GM13976 (cell line): ENCODE data around the gene WWOX.

Source experiments
- DNase-seq: peaks from one replicate; pipeline ENCODE4 v3.0.0; 2012; ENCODE audit warnings: low spot score
- in situ Hi-C: fragments of 300-500 bp; cut with MboI; formaldehyde crosslinking; loops from one replicate; pipeline ENCODE4 v1.12.0; 2022; ENCODE audit warnings: low sequenced_read_pairs, mixed read lengths, inconsistent platforms; ENCODE audit not compliant: unreplicated experiment
- TF ChIP-seq, protein P1 (sequence below): IDR thresholded peaks from 2 replicates; pipeline ENCODE4 v1.5.1; 2012; ENCODE audit warnings: borderline replicate concordance, mild to moderate bottlenecking; ENCODE audit not compliant: insufficient read depth; ENCODE audit errors: extremely low read depth, missing control alignments, control extremely low read depth

Gene WWOX

DNA sequence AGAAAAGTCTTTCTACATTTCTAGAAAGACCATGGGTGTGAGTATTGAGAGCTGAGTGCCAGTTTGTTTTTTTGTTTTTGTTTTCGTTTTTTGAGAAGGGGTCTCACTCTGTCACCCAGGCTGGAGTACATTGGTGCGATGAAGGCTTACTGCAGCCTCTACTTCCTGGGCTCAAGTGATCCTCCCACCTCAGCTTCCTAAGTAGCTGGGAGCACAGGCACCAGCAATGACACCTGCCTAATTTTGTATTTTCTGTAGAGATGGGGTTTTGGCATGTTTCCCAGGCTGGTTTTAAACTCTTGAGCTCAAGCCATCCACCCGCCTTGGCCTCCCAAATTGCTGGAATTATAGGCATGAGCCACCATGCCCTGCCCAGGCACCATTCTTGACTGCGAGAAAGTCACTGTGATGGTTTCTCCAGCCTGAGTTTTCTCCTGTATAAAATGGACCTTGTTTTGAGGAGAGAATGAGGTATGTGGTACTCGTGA is 827.3 kb downstream of the WWOX start:
- no peak for DNase-seq
- TF ChIP-seq, protein P1, sequence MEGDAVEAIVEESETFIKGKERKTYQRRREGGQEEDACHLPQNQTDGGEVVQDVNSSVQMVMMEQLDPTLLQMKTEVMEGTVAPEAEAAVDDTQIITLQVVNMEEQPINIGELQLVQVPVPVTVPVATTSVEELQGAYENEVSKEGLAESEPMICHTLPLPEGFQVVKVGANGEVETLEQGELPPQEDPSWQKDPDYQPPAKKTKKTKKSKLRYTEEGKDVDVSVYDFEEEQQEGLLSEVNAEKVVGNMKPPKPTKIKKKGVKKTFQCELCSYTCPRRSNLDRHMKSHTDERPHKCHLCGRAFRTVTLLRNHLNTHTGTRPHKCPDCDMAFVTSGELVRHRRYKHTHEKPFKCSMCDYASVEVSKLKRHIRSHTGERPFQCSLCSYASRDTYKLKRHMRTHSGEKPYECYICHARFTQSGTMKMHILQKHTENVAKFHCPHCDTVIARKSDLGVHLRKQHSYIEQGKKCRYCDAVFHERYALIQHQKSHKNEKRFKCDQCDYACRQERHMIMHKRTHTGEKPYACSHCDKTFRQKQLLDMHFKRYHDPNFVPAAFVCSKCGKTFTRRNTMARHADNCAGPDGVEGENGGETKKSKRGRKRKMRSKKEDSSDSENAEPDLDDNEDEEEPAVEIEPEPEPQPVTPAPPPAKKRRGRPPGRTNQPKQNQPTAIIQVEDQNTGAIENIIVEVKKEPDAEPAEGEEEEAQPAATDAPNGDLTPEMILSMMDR = no peak
- in situ Hi-C loops = no loop called here

DNA sequence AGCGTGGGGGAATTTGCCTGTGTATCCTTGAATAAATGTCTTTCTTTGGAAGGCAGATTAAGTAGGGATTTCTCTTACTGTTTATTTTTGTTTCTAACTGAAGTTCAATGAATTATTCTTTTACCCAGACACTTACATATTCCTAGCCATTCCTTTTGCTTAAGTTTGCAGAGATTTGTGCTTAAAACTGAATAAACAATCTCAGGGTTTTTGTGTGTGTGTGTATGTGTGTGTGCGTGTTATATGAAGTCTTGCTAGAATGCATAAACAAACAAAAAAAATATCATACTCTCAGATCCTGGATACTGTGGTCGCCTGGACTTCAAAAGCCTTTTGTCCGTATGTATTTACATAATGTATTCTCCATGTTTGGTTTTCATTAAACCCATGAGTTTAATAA is 828.3 kb downstream of the WWOX start:
- DNase-seq = no peak
- in situ Hi-C loops = no loop called here
- TF ChIP-seq, protein P1 = no peak

DNA sequence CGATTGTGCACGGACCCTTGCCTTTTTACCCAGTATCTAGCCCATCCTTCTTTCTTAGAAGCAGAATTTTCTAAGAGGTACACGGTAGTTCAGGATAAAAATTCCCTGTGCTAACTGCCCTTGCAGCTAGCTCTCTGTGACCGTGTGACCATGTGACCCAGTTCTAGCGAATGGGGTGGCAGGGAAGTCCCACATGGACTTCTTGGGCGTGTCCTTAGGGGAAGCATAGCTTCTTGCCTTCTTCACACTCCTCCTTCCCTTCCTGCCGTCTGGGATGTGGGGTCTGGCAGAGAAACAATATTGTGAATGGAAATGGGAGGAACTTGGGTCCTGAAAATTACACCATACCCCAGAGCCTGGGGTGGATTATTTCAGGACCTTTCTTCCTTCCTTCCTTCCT is 830.4 kb downstream of the WWOX start:
- TF ChIP-seq, protein P1 = no peak
- in situ Hi-C loops = no loop called here
- no peak for DNase-seq

DNA sequence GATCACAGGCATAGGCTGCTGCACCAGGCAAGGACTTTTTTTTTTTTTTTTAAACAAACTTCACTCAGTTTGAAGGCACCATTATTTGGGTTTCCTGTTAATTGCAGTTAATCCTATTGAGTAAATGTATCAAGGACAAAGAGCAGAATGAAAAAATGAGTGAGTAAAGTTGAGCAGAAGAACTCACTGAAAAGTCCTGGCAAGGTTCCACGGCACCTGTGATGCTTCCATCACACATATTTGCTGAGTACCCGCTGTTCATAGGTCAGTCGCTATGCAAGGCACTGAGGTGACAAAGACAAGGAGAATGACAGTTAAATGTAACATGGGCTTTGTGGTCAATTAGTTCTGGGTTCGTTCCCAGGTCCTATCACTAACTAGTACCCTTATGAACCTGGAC is 831.1 kb downstream of the WWOX start:
- TF ChIP-seq, protein P1 = no peak
- DNase-seq = no peak
- in situ Hi-C loops = no loop called here

DNA sequence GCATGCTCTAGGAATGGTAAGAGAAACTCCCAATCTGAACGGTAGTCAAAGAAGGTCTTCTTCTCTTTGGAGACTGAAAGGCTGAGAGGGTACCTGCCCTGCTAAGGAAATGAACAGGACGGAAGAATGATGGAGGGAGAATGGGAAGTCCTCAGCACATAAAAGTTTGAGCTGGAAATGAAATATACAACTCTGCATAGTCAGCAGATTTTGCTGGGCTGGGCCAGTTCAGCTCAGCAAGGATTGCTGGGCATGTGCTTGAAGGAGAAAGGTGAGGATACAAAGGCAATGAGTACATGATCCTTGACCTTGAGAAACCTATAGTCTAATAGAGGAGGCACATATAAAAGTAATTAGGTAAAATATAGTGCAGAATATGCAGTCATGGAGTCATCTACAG is 831.8 kb downstream of the WWOX start:
- DNase-seq = no peak
- TF ChIP-seq, protein P1 = no peak
- in situ Hi-C loops = no loop called here

DNA sequence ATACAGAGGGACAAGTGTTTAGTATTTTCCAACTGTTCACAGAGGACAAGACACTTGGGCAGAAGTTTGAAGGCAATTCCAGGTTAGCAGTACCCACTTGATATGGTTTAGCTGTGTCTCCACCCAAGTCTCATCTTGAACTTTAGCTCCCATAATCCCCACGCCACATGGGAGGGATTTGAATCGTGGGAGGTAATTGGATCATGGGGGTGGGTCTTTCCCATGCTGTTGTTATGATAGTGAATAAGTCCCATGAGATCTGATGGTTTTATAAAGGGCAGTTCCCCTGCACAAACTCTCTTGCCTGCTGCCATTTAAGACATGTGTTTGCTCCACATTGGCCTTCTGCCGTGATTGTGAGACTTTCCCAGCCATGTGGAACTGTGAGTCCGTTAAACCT is 832.2 kb downstream of the WWOX start:
- TF ChIP-seq, protein P1 = no peak
- in situ Hi-C loops = no loop called here
- DNase-seq = no peak
